ENCODE results near the gene ATP11A. TPM values are rescaled to one million over a fixed set of nuclear protein-coding genes. Genes with fewer than 3 reads are reported as not detected.

The ATP11A gene
- total RNA-seq, 1 experiment from 2014 or later = 65.3 TPM

- no peaks in the 10 kb centered on the region for H3K27me3 ChIP-seq (ENCODE audit: insufficient read depth, low read length)
- DNase-seq = no peak
- no peak overlapping the region for H2BK5ac ChIP-seq (ENCODE audit: insufficient read length, low read length)
These were observed 143.9 kb downstream of the ATP11A start for GRCh38 chr13:112833551-112834257.

More at GRCh38 chr13:112833551-112834257, 143.9 kb downstream of the ATP11A start:
- H3K79me1 ChIP-seq (ENCODE audit: insufficient read depth, low read depth, low read length, poor library complexity, severe bottlenecking) = no peaks in the 10 kb centered on the region
- H3K4me2 ChIP-seq (ENCODE audit: insufficient read depth, insufficient read length, low read length) = no peak overlapping the region
- H4K8ac ChIP-seq (replicated peaks; ENCODE audit: insufficient read length, low read depth, low read length) = no peak overlapping the region
- no peak overlapping the region for H2BK120ac ChIP-seq (ENCODE audit: low read depth, low read length, poor library complexity, severe bottlenecking)
- no peak overlapping the region for H2BK12ac ChIP-seq (ENCODE audit: insufficient read length, low read depth, low read length)
- H3K4me1 Mint-ChIP-seq = no peaks in the 10 kb centered on the region
- no peak overlapping the region for H3K9ac ChIP-seq (ENCODE audit: extremely low read depth, insufficient read length, low read length)
- H3K18ac ChIP-seq (ENCODE audit: insufficient read length, low read depth, low read length) = no peak overlapping the region
- H3K4me3 Mint-ChIP-seq = no peak overlapping the region
- no peak overlapping the region for H3K56ac ChIP-seq (ENCODE audit: insufficient read length, low read depth, low read length)
- no peak overlapping the region for H2AFZ ChIP-seq (ENCODE audit: low read length)
- no peaks in the 10 kb centered on the region for H3K27me3 Mint-ChIP-seq (ENCODE audit: low read depth)
- no peaks in the 10 kb centered on the region; the same call in 1 of the 2 replicates for H3K79me2 ChIP-seq (ENCODE audit: insufficient read depth, low read length)
- H3K9me3 Mint-ChIP-seq = no peaks in the 10 kb centered on the region
- H3K23me2 ChIP-seq (ENCODE audit: insufficient read length, low read depth, low read length, poor library complexity, severe bottlenecking) = peaks cover 3% of the 10 kb centered on the region
- H4K20me1 ChIP-seq (ENCODE audit: control insufficient read depth, insufficient read depth, insufficient read length) = no peaks in the 10 kb centered on the region
- H3K27ac ChIP-seq (ENCODE audit: insufficient read length, low read depth, low read length) = no peak overlapping the region
- H3K27ac Mint-ChIP-seq = no peak overlapping the region; a peak in 1 of 7 replicates
- TF ChIP-seq CTCF (conservative IDR thresholded peaks at IDR 0.05) = no peak
- H2AK5ac ChIP-seq (ENCODE audit: insufficient read length, low read length) = no peak overlapping the region
- no peak overlapping the region for H2BK20ac ChIP-seq (ENCODE audit: low read depth, low read length, poor library complexity, severe bottlenecking)
- H2BK15ac ChIP-seq (ENCODE audit: low read depth, low read length) = no peak overlapping the region
- H3K9me3 ChIP-seq (ENCODE audit: control insufficient read depth, low read depth, low read length) = no peaks in the 10 kb centered on the region
- no peak overlapping the region for H4K91ac ChIP-seq (ENCODE audit: insufficient read length, low read depth, low read length)
- H4K5ac ChIP-seq (ENCODE audit: insufficient read length, low read depth, low read length) = no peak overlapping the region
- no CpG with 5 or more reads among the region's 25 CpGs for WGBS (ENCODE audit: extremely low coverage, insufficient read length, low lambda C conversion rate)
- no peak overlapping the region for H3K23ac ChIP-seq (ENCODE audit: insufficient read length, low read depth, low read length)
- H3K14ac ChIP-seq (ENCODE audit: insufficient read depth, low read length) = no peak overlapping the region; the same call in 1 of the 2 replicates
- no peaks in the 10 kb centered on the region for H3K4me1 ChIP-seq (ENCODE audit: insufficient read depth, low read length)
- H3K4ac ChIP-seq (ENCODE audit: low read depth, low read length) = no peak overlapping the region
- no peak overlapping the region for H3T11ph ChIP-seq (ENCODE audit: low read length)
- peaks cover 45 to 76% (median 76%) of the 10 kb centered on the region in 3 experiments for H3K36me3 Mint-ChIP-seq (ENCODE audit: insufficient read depth in 1 of 3, low read depth in 3 of 3)

All from H9 (cell line).